Measurements from ENCODE around the gene KAT2A.
"Not testable (repeated sequence)": the region's sequence is repeated elsewhere in the genome, so short reads cannot be mapped to it uniquely, and the experiment has no call there.

KAT2A gene

GRCh38 chr17:42143138-42143537, 22.0 kb upstream of the KAT2A start:
- H3K27me3 ChIP-seq (replicated peaks in 2 of 5; ENCODE audit: control insufficient read depth in 4 of 5, insufficient read depth in 5 of 5, low read length in 4 of 5); DNase-seq; POLR2A ChIA-PET; H3K9me3 ChIP-seq (ENCODE audit: control extremely low read depth in 1 of 5, control insufficient read depth in 4 of 5, insufficient read depth in 2 of 5, low read depth in 1 of 5, low read length in 4 of 5); H3K4me1 ChIP-seq (ENCODE audit: control extremely low read depth in 1 of 4, control insufficient read depth in 4 of 4, insufficient read depth in 4 of 4, low read length in 3 of 4); H3K4me3 ChIP-seq (ENCODE audit: control insufficient read depth in 1 of 7, extremely low read depth in 1 of 7, insufficient read depth in 4 of 7, low read depth in 2 of 7, low read length in 6 of 7): not testable (repeated sequence)
- Histone ChIP-seq H3K36me3 (ENCODE audit: control insufficient read depth in 4 of 4, insufficient read depth in 4 of 4, low read length in 3 of 4) (peaks cover 3 to 60% (median 21%) of the 10 kb centered on the region in 4 experiments), H3K27ac (ENCODE audit: insufficient read depth in 1 of 2, low read depth in 1 of 2, low read length in 2 of 2, poor library complexity in 1 of 2, severe bottlenecking in 2 of 2) (peak overlapping the region in 1 of 2 experiments; percentile 19)
- 97% methylated on average over 4 of the region's 4 CpGs for WGBS (ENCODE audit: insufficient coverage)
- CTCF ChIA-PET: interaction anchor here (1.0 to 3.3 kb wide), 7 partner anchors 9 to 131 kb away, joined by 3 to 13 read pairs (median 4); no protein-coding TSS in a partner anchor

GRCh38 chr17:42142371-42142896, 21.3 kb upstream of the KAT2A start:
- ChIA-PET CTCF (interaction anchor here (0.7 to 3.3 kb wide), 5 partner anchors 9 to 131 kb away, joined by 3 to 13 read pairs (median 4); no protein-coding TSS in a partner anchor), POLR2A (no interaction called here)
- Histone ChIP-seq H3K4me3 (ENCODE audit: control insufficient read depth in 1 of 7, extremely low read depth in 1 of 7, insufficient read depth in 4 of 7, low read depth in 2 of 7, low read length in 6 of 7) (no peak overlapping the region), H3K27ac (ENCODE audit: insufficient read depth in 1 of 2, low read depth in 1 of 2, low read length in 2 of 2, poor library complexity in 1 of 2, severe bottlenecking in 2 of 2) (peak overlapping the region in 1 of 2 experiments; percentile 19), H3K36me3 (ENCODE audit: control insufficient read depth in 4 of 4, insufficient read depth in 4 of 4, low read length in 3 of 4) (peaks cover 3 to 61% (median 20%) of the 10 kb centered on the region in 4 experiments), H3K27me3 (replicated peaks in 2 of 5; ENCODE audit: control insufficient read depth in 4 of 5, insufficient read depth in 5 of 5, low read length in 4 of 5) (no peaks in the 10 kb centered on the region), H3K9me3 (ENCODE audit: control extremely low read depth in 1 of 5, control insufficient read depth in 4 of 5, insufficient read depth in 2 of 5, low read depth in 1 of 5, low read length in 4 of 5) (no peaks in the 10 kb centered on the region), H3K4me1 (ENCODE audit: control extremely low read depth in 1 of 4, control insufficient read depth in 4 of 4, insufficient read depth in 4 of 4, low read length in 3 of 4) (peaks cover 0 to 10% (median 1%) of the 10 kb centered on the region in 4 experiments)
- 84% methylated on average over 6 of the region's 7 CpGs for WGBS (ENCODE audit: insufficient coverage)
- DNase-seq: no peak

- Histone ChIP-seq H3K9me3 (ENCODE audit: control extremely low read depth in 1 of 5, control insufficient read depth in 4 of 5, insufficient read depth in 2 of 5, low read depth in 1 of 5, low read length in 4 of 5) (no peaks in the 10 kb centered on the region), H3K36me3 (ENCODE audit: control insufficient read depth in 4 of 4, insufficient read depth in 4 of 4, low read length in 3 of 4) (peaks cover 3 to 61% (median 18%) of the 10 kb centered on the region in 4 experiments), H3K27ac (ENCODE audit: insufficient read depth in 1 of 2, low read depth in 1 of 2, low read length in 2 of 2, poor library complexity in 1 of 2, severe bottlenecking in 2 of 2) (no peak overlapping the region), H3K4me3 (ENCODE audit: control insufficient read depth in 1 of 7, extremely low read depth in 1 of 7, insufficient read depth in 4 of 7, low read depth in 2 of 7, low read length in 6 of 7) (no peak overlapping the region), H3K27me3 (replicated peaks in 2 of 5; ENCODE audit: control insufficient read depth in 4 of 5, insufficient read depth in 5 of 5, low read length in 4 of 5) (no peaks in the 10 kb centered on the region), H3K4me1 (ENCODE audit: control extremely low read depth in 1 of 4, control insufficient read depth in 4 of 4, insufficient read depth in 4 of 4, low read length in 3 of 4) (peaks cover 0 to 13% (median 3%) of the 10 kb centered on the region in 4 experiments)
- POLR2A ChIA-PET: no interaction called here
- CTCF ChIA-PET: interaction anchor here (1.0 to 5.3 kb wide), 6 partner anchors 8 to 247 kb away, joined by 3 to 24 read pairs (median 6); no protein-coding TSS in a partner anchor
- 69% methylated on average over 5 of the region's 8 CpGs for WGBS (ENCODE audit: insufficient coverage)
- DNase-seq: no peak
These were observed 20.2 kb upstream of the KAT2A start for GRCh38 chr17:42141382-42141781.

- DNase-seq; H3K9me3 ChIP-seq (ENCODE audit: control extremely low read depth in 1 of 5, control insufficient read depth in 4 of 5, insufficient read depth in 2 of 5, low read depth in 1 of 5, low read length in 4 of 5); H3K27me3 ChIP-seq (replicated peaks in 2 of 5; ENCODE audit: control insufficient read depth in 4 of 5, insufficient read depth in 5 of 5, low read length in 4 of 5); POLR2A ChIA-PET; H3K4me3 ChIP-seq (ENCODE audit: control insufficient read depth in 1 of 7, extremely low read depth in 1 of 7, insufficient read depth in 4 of 7, low read depth in 2 of 7, low read length in 6 of 7); H3K27ac ChIP-seq (ENCODE audit: insufficient read depth in 1 of 2, low read depth in 1 of 2, low read length in 2 of 2, poor library complexity in 1 of 2, severe bottlenecking in 2 of 2): not testable (repeated sequence)
- Histone ChIP-seq H3K4me1 (ENCODE audit: control extremely low read depth in 1 of 4, control insufficient read depth in 4 of 4, insufficient read depth in 4 of 4, low read length in 3 of 4) (peaks cover 0 to 20% (median 9%) of the 10 kb centered on the region in 4 experiments), H3K36me3 (ENCODE audit: control insufficient read depth in 4 of 4, insufficient read depth in 4 of 4, low read length in 3 of 4) (peaks cover 3 to 68% (median 16%) of the 10 kb centered on the region in 4 experiments)
- WGBS (ENCODE audit: insufficient coverage): 100% methylated on average over 2 of the region's 7 CpGs
- CTCF ChIA-PET: interaction anchor here (1.0 to 5.3 kb wide), 3 partner anchors 13 to 75 kb away, joined by 3 to 24 read pairs (median 5); partner anchors contain the start of gene KCNH4
These were observed 19.5 kb upstream of the KAT2A start for GRCh38 chr17:42140690-42141089.

GRCh38 chr17:42138749-42139492, 17.8 kb upstream of the KAT2A start:
- Histone ChIP-seq H3K36me3 (ENCODE audit: control insufficient read depth in 4 of 4, insufficient read depth in 4 of 4, low read length in 3 of 4) (peaks cover 3 to 71% (median 14%) of the 10 kb centered on the region in 4 experiments), H3K27me3 (replicated peaks in 2 of 5; ENCODE audit: control insufficient read depth in 4 of 5, insufficient read depth in 5 of 5, low read length in 4 of 5) (no peaks in the 10 kb centered on the region), H3K9me3 (ENCODE audit: control extremely low read depth in 1 of 5, control insufficient read depth in 4 of 5, insufficient read depth in 2 of 5, low read depth in 1 of 5, low read length in 4 of 5) (no peaks in the 10 kb centered on the region), H3K4me1 (ENCODE audit: control extremely low read depth in 1 of 4, control insufficient read depth in 4 of 4, insufficient read depth in 4 of 4, low read length in 3 of 4) (peaks cover 0 to 34% (median 18%) of the 10 kb centered on the region in 4 experiments), H3K27ac (ENCODE audit: insufficient read depth in 1 of 2, low read depth in 1 of 2, low read length in 2 of 2, poor library complexity in 1 of 2, severe bottlenecking in 2 of 2) (no peak overlapping the region), H3K4me3 (ENCODE audit: control insufficient read depth in 1 of 7, extremely low read depth in 1 of 7, insufficient read depth in 4 of 7, low read depth in 2 of 7, low read length in 6 of 7) (no peak overlapping the region)
- DNase-seq: no peak
- ChIA-PET CTCF (interaction anchor here (1.9 to 5.3 kb wide), 4 partner anchors 11 to 73 kb away, joined by 5 to 24 read pairs (median 8); no protein-coding TSS in a partner anchor), POLR2A (no interaction called here)
- WGBS (ENCODE audit: insufficient coverage): 99% methylated on average over 7 of the region's 7 CpGs

GRCh38 chr17:42136654-42137051, 15.5 kb upstream of the KAT2A start:
- Histone ChIP-seq H3K4me3 (ENCODE audit: control insufficient read depth in 1 of 7, extremely low read depth in 1 of 7, insufficient read depth in 4 of 7, low read depth in 2 of 7, low read length in 6 of 7) (no peak overlapping the region), H3K27me3 (replicated peaks in 2 of 5; ENCODE audit: control insufficient read depth in 4 of 5, insufficient read depth in 5 of 5, low read length in 4 of 5) (no peaks in the 10 kb centered on the region), H3K27ac (ENCODE audit: insufficient read depth in 1 of 2, low read depth in 1 of 2, low read length in 2 of 2, poor library complexity in 1 of 2, severe bottlenecking in 2 of 2) (peak overlapping the region in 1 of 2 experiments; percentile 45), H3K4me1 (ENCODE audit: control extremely low read depth in 1 of 4, control insufficient read depth in 4 of 4, insufficient read depth in 4 of 4, low read length in 3 of 4) (peaks cover 12 to 52% (median 41%) of the 10 kb centered on the region in 4 experiments), H3K9me3 (ENCODE audit: control extremely low read depth in 1 of 5, control insufficient read depth in 4 of 5, insufficient read depth in 2 of 5, low read depth in 1 of 5, low read length in 4 of 5) (no peaks in the 10 kb centered on the region), H3K36me3 (ENCODE audit: control insufficient read depth in 4 of 4, insufficient read depth in 4 of 4, low read length in 3 of 4) (peaks cover 3 to 54% (median 13%) of the 10 kb centered on the region in 4 experiments)
- ChIA-PET POLR2A (interaction anchor here (0.6 to 1.5 kb wide), 3 partner anchors 17 to 294 kb away, joined by 3 to 4 read pairs (median 3); no protein-coding TSS in a partner anchor), CTCF (interaction anchor here (0.9 to 5.3 kb wide), 8 partner anchors 8 to 86 kb away, joined by 3 to 24 read pairs (median 6); partner anchors contain the start of gene DHX58)
- WGBS (ENCODE audit: insufficient coverage): 100% methylated on average over 1 of the region's 3 CpGs
- no peak for DNase-seq
